GM10248 (cell line): ENCODE measurements around the gene IL25.

Experiments
- CTCF ChIA-PET: fragments of 300-600 bp; sonication (Branson Sonifier 250); formaldehyde crosslinking; extraction: SDS; loops from one replicate; lab custom pipeline; 2021; ENCODE audit warnings: antibody characterized with exemption; lab: Yijun Ruan, JAX
- POLR2A ChIA-PET: fragments of 350-650 bp; sonication (Branson Sonifier 250); formaldehyde crosslinking; extraction: SDS; loops from one replicate; lab custom pipeline; 2020; ENCODE audit warnings: antibody characterized with exemption; lab: Yijun Ruan, JAX
- DNase-seq: peaks from one replicate; pipeline ENCODE4 v3.0.0; 2012; ENCODE audit errors: extremely low spot score
- CTCF ChIP-seq: IDR thresholded peaks from 2 replicates; pipeline ENCODE4 v1.5.1; 2012; ENCODE audit warnings: mild to moderate bottlenecking, low read depth; ENCODE audit errors: extremely low read depth, missing control alignments, control extremely low read depth

Gene IL25

DNA sequence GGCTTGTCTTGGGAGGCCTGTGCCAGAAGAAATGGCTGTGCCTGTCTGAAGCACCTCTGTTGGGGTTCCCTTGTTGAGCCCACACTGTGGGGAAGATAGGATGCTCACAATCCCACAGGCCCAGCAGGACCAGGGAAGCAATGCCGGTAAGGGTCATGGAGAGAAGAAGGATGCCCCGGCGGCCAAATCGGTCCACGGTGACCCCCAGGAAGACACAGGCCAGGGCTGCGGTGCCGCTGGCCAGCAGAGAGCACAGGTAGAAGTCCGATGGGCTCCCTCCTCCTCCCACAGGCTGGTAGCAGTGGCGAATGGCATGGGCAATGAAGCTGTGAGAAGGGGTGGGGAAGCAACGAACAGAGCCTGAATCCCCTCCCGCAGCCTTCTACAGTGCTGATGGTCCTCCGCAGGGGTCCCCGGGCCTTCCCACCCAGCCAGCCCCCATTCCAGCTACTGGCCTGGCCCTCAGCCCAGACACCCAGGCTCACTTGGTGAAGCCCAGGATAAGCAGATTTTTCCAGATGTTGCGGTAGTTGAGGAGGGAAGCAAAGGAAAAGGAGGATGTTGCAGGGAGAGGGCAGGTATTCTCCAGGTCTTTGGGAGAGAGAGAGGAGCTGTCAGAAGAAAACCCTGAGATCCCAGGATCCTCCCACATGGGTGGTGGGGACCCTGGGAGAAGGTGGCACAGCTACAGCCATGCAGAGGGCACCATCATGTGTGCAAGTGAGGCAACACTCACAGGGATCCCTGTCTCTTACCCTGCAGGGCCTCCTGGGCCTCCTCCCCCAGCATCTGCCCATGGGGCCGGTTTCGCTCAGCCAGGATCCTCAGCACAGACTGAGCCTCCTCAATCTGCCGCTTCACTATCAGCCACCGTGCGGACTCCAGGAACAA, 25.0 kb upstream of the IL25 start:
- no peak for TF ChIP-seq CTCF
- POLR2A ChIA-PET: no interaction called here
- CTCF ChIA-PET: interaction anchor here (1.2 kb wide), 1 partner anchor 76 kb away, joined by 3 read pairs; no protein-coding TSS in a partner anchor

DNA sequence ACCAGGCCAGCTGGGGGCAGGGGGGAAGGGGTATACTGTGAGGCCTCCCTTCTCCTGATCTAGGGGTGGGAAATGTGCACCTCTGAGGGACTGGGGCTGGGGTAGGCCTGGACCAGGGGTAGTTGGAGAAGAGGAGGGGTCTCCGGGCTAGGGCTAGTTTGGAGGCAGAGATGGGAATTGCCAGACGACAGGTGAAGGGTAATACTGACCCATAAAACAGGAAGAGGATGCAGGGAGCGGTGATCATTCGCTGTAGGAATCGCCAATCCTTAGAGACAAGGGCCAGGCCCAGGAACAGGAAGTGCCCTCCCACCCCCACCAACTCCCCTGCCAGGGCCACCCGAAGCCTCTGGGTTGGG, 24.3 kb upstream of the IL25 start:
- DNase-seq: no peak
- no peak for TF ChIP-seq CTCF
- POLR2A ChIA-PET: no interaction called here
- CTCF ChIA-PET: interaction anchor here (1.2 kb wide), 1 partner anchor 76 kb away, joined by 3 read pairs; no protein-coding TSS in a partner anchor

More for the DNA sequence above, 25.0 kb upstream of the IL25 start:
- DNase-seq: no peak

DNA sequence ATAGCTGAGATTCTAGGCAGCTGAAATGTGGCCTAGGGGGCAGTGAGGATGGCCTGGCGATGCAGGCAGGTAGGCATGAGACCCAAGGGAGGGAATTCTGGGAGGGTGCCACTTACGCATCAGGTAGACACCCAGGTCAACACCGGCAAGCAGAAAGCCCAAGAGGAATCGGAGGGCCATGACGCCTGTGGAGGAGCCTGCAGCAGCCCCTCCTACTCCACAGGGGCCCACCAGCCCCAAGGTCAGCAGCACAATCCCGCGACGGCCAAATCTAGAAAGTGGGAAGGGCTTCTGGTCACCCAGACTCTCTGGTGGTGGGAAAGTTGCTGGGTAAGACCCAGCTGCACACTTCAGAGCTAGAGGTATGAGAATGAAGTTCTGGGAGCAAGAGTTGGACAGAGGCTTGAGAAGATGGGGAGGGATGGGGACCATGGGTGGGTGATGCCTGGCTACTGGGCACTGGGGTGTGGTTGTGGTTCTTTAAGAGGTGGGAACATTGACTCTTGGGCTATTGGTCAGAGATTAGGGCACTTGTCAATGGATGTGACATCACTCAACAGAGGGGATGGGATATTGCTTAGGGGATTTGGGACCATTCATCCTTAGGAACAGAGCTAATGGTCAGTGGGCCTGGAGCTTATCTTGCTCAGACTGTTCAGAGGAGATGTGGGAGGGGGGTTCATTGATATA, 23.3 kb upstream of the IL25 start:
- no peak for DNase-seq
- POLR2A ChIA-PET: no interaction called here
- CTCF ChIA-PET: interaction anchor here (1.2 kb wide), 1 partner anchor 31 kb away, joined by 5 read pairs; no protein-coding TSS in a partner anchor
- TF ChIP-seq CTCF: no peak

- ChIA-PET POLR2A (no interaction called here), CTCF (interaction anchor here (1.3 to 1.6 kb wide), 2 partner anchors 28 to 88 kb away, joined by 3 to 6 read pairs; no protein-coding TSS in a partner anchor)
- TF ChIP-seq CTCF: no peak
- no peak for DNase-seq
These were observed 20.7 kb upstream of the IL25 start for GRCh38 chr14:23351681-23352505.

DNA sequence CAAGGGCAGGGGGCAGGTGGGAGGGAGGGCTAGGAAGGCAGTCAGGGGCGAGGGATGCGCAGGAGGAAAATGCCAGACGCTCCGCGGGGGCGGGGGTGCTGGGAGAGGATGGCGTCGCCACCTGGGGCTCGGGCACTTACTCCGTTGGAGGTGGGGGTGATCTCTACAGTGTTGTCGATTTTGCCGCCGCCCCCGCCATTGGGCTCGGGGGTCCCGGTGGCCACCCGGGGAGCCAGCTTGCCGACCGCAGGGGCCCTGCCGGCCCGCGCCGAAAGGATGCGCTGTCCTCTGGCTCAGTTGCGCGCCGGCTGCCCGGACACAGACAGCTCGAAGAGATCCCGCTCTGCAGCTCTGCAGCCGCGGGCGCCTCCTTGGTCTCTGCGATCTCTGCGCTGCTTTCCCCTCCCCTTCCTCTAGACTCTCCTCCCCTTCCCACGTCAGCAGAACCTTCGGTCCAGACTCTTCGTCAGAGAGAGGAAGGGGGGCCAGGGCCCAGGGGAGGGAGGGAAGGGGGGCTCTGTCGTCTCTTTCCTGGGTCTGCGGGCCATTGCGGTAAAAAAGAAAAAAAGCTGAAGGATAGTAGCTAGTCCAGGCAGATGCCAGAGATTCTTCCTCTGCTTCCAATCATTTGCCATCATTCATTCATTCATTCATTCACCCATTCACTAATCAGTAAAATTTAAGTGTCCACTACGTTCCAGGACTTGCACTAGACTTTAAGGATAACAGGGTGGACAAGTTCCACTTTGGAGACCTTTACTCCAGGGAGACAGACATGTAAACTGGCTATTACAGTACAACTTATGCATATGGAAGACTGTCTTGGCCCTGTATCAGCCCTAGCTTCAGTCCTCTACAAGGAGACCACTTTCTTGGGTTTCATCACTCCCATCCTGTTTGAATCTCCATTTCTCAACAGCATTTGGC, 19.8 kb upstream of the IL25 start, which contains the start of gene SLC22A17:
TSS of gene SLC22A17 (minus strand) at position 382 of the 927 bp plus-strand sequence.
- no peak for DNase-seq
- TF ChIP-seq CTCF: no peak
- POLR2A ChIA-PET: no interaction called here
- CTCF ChIA-PET: interaction anchor here (1.3 to 1.6 kb wide), 3 partner anchors 26 to 89 kb away, joined by 3 to 6 read pairs (median 3); no protein-coding TSS in a partner anchor
